HEK293T (cell line): ENCODE measurements around the gene GPR65.

ENCODE experiments used
- CTCF ChIA-PET: fragments of 350-600 bp; formaldehyde crosslinking; extraction: SDS; loops from one replicate; lab custom pipeline; 2021; ENCODE audit warnings: antibody characterized with exemption, inconsistent platforms; lab: Yijun Ruan, JAX
- POLR2A ChIA-PET: fragments of 350-600 bp; formaldehyde crosslinking; extraction: SDS; loops from one replicate; lab custom pipeline; 2020; ENCODE audit warnings: antibody characterized with exemption, inconsistent platforms; lab: Yijun Ruan, JAX
- DNase-seq: peaks from one replicate; pipeline ENCODE4 v3.0.0; 2012; ENCODE audit warnings: mixed read lengths; ENCODE audit errors: extremely low spot score
- ARNT ChIP-seq: fragments of 450-650 bp; IDR thresholded peaks from 2 replicates; pipeline ENCODE4 v1.6.1; 2017; ENCODE audit warnings: mild to moderate bottlenecking
- BHLHE40 ChIP-seq: fragments of 450-650 bp; IDR thresholded peaks from 2 replicates; pipeline ENCODE4 v1.6.1; 2016; ENCODE audit warnings: mild to moderate bottlenecking, moderate library complexity, borderline replicate concordance
- CTBP1 ChIP-seq: fragments of 450-650 bp; IDR thresholded peaks from 2 replicates; pipeline ENCODE4 v1.6.1; 2016; ENCODE audit warnings: borderline replicate concordance
- ELF4 ChIP-seq: fragments of 450-650 bp; IDR thresholded peaks from 2 replicates; pipeline ENCODE4 v1.6.1; 2017; ENCODE audit warnings: antibody characterized with exemption
- FOXA1 ChIP-seq: fragments of 450-650 bp; IDR thresholded peaks from 2 replicates; pipeline ENCODE4 v1.6.1; 2016; ENCODE audit warnings: mild to moderate bottlenecking
- FOXK2 ChIP-seq: fragments of 450-650 bp; IDR thresholded peaks from 2 replicates; pipeline ENCODE4 v1.6.1; 2016; ENCODE audit warnings: mild to moderate bottlenecking
- FOXM1 ChIP-seq: fragments of 450-650 bp; IDR thresholded peaks from 2 replicates; pipeline ENCODE4 v1.6.1; 2017; ENCODE audit warnings: mild to moderate bottlenecking, borderline replicate concordance
- HDGF ChIP-seq: fragments of 450-650 bp; IDR thresholded peaks from 2 replicates; pipeline ENCODE4 v1.6.1; 2017; ENCODE audit warnings: antibody characterized with exemption, borderline replicate concordance
- L3MBTL2 ChIP-seq: fragments of 450-650 bp; conservative IDR thresholded peaks from 2 replicates; pipeline ENCODE4 v1.6.1; 2016; ENCODE audit warnings: mild to moderate bottlenecking
- LEF1 ChIP-seq: fragments of 450-650 bp; IDR thresholded peaks from 2 replicates; pipeline ENCODE4 v1.6.1; 2017; ENCODE audit warnings: mild to moderate bottlenecking, borderline replicate concordance
- NFRKB ChIP-seq: fragments of 450-650 bp; IDR thresholded peaks from 2 replicates; pipeline ENCODE4 v1.6.1; 2016; ENCODE audit warnings: mild to moderate bottlenecking, moderate library complexity
- PKNOX1 ChIP-seq: fragments of 450-650 bp; IDR thresholded peaks from 2 replicates; pipeline ENCODE4 v1.6.1; 2016
- SP1 ChIP-seq: fragments of 450-650 bp; IDR thresholded peaks from 2 replicates; pipeline ENCODE4 v1.6.1; 2017
- SUZ12 ChIP-seq: fragments of 450-650 bp; IDR thresholded peaks from 2 replicates; pipeline ENCODE4 v1.6.1; 2016; ENCODE audit warnings: mild to moderate bottlenecking
- TARDBP ChIP-seq: fragments of 450-650 bp; IDR thresholded peaks from 2 replicates; pipeline ENCODE4 v1.6.1; 2016
- ZNF384 ChIP-seq: fragments of 450-650 bp; IDR thresholded peaks from 2 replicates; pipeline ENCODE4 v1.6.1; 2016

Gene GPR65

GRCh38 chr14:88005050-88005481, at the start of gene GPR65:
GPR65 (plus strand) TSS chr14:88005135; CDS start chr14:88010848, 5,713 bp downstream.
- DNase-seq = no peak
- ChIA-PET POLR2A (no interaction called here), CTCF (no interaction called here)
- TF ChIP-seq FOXM1 = no peak
- no peak for TF ChIP-seq FOXK2
- no peak for TF ChIP-seq SP1
- no peak for TF ChIP-seq NFRKB
- no peak for TF ChIP-seq PKNOX1
- TF ChIP-seq FOXA1 = no peak

- TF ChIP-seq CTBP1 (no peak), SP1 (no peak), PKNOX1 (no peak), TARDBP (no peak), LEF1 (no peak), L3MBTL2 (no peak), ARNT (no peak), NFRKB (no peak), FOXK2 (no peak), HDGF (no peak), ELF4 (no peak), FOXA1 (no peak)
- CTCF ChIA-PET = no interaction called here
- POLR2A ChIA-PET = no interaction called here
- no peak for DNase-seq
These were observed 49.4 kb upstream of the GPR65 start for GRCh38 chr14:87955501-87955900.

- CTCF ChIA-PET = no interaction called here
- POLR2A ChIA-PET = no interaction called here
- no peak for TF ChIP-seq TARDBP
- no peak for TF ChIP-seq ELF4
- TF ChIP-seq PKNOX1 = no peak
- no peak for TF ChIP-seq SUZ12
- no peak for TF ChIP-seq ZNF384
- no peak for TF ChIP-seq L3MBTL2
- TF ChIP-seq LEF1 = no peak
- TF ChIP-seq HDGF = no peak
- TF ChIP-seq ARNT = no peak
- TF ChIP-seq FOXK2 = no peak
- TF ChIP-seq NFRKB = no peak
- no peak for TF ChIP-seq CTBP1
- TF ChIP-seq BHLHE40 = no peak
- TF ChIP-seq FOXA1 = no peak
- no peak for TF ChIP-seq FOXM1
- no peak for TF ChIP-seq SP1
- DNase-seq = no peak
These were observed 44.7 kb upstream of the GPR65 start for GRCh38 chr14:87960013-87960787.

GRCh38 chr14:87961246-87961645, 43.7 kb upstream of the GPR65 start:
- DNase-seq = no peak
- ChIA-PET CTCF (no interaction called here), POLR2A (no interaction called here)
- no peak for TF ChIP-seq ARNT
- TF ChIP-seq LEF1 = no peak
- TF ChIP-seq FOXK2 = no peak
- TF ChIP-seq HDGF = no peak
- TF ChIP-seq SP1 = no peak
- TF ChIP-seq L3MBTL2 = no peak
- no peak for TF ChIP-seq ELF4
- no peak for TF ChIP-seq NFRKB
- no peak for TF ChIP-seq SUZ12

- DNase-seq = no peak
- ChIA-PET CTCF (no interaction called here), POLR2A (no interaction called here)
- TF ChIP-seq HDGF (no peak), SUZ12 (no peak), LEF1 (no peak), ZNF384 (no peak), ARNT (no peak), FOXK2 (no peak), FOXM1 (no peak), SP1 (no peak), FOXA1 (no peak), TARDBP (no peak), CTBP1 (no peak), ELF4 (no peak), BHLHE40 (no peak), L3MBTL2 (no peak), PKNOX1 (no peak), NFRKB (no peak)
These were observed 38.1 kb upstream of the GPR65 start for GRCh38 chr14:87966816-87967215.

GRCh38 chr14:87967496-87967895, 37.4 kb upstream of the GPR65 start:
- DNase-seq = no peak
- ChIA-PET CTCF (no interaction called here), POLR2A (no interaction called here)
- no peak for TF ChIP-seq PKNOX1
- no peak for TF ChIP-seq FOXK2
- no peak for TF ChIP-seq LEF1
- no peak for TF ChIP-seq FOXA1
- no peak for TF ChIP-seq BHLHE40
- TF ChIP-seq NFRKB = no peak
- TF ChIP-seq ARNT = no peak
- TF ChIP-seq HDGF = no peak
- TF ChIP-seq SP1 = no peak
- no peak for TF ChIP-seq ELF4
- TF ChIP-seq ZNF384 = no peak
- no peak for TF ChIP-seq SUZ12
- TF ChIP-seq FOXM1 = no peak
- no peak for TF ChIP-seq TARDBP
- no peak for TF ChIP-seq CTBP1
- no peak for TF ChIP-seq L3MBTL2
